ENCODE results near the gene SIGLEC15.
"Not testable (repeated sequence)": the region's sequence is repeated elsewhere in the genome, so short reads cannot be mapped to it uniquely, and the experiment has no call there.

SIGLEC15 gene

DNA sequence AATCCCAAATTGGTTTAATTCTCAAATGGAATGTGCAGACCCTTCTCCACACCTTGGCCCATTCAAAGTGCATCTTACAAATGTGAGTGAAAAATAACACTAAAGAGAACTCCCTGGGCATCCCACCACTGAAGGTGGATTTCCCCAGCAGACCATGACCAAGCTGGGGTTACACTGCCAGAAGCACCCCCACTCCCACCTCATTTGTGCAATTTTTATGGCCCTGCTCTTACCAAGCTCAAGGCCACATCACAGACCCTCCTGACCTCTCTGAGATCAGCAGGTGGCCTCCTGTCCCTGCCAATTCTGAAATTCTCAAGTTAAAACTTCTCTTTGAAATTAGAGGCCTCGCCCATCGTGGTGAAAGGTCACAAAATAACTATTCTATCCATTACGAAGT lies 21.6 kb downstream of the SIGLEC15 start:
- DNase-seq: no peak

DNA sequence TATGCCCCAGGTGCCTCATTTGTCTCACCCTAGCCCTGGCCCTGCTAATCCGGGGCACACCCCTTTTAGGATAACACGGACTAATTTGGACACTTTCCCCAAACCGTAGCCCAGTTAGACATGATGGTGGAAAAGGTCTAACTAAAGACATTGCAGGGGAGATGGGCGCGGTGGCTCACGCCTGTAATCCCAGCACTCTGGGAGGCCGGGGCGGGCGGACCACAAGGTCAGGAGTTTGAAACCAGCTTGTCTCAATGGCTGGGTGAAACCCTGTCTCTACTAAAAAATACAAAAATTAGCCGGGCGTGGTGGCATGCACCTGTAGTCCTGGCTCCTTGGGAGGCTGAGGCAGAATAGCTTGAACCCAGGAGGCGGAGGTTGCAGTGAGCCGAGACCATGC lies 23.2 kb downstream of the SIGLEC15 start:
- not testable (repeated sequence) for DNase-seq

DNA sequence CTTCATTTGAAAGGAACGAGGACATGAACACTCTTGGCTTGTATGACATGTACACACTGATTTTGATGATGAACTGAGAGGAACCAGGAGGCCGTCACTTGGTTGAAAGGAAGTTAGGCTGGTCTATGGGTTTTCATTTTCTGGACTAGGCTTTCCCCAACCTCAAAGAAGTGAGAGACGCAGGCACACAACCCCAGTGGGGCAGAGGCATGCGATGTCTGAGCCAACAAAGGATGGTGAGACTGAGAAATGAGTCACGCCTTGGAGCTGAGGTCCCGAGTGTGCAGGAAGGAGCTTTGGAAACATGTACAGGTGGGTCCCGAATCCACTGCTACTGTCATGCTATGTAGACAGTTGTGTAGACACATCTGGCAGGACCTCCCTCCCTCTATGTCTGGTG lies 24.1 kb downstream of the SIGLEC15 start:
- DNase-seq: no peak

DNA sequence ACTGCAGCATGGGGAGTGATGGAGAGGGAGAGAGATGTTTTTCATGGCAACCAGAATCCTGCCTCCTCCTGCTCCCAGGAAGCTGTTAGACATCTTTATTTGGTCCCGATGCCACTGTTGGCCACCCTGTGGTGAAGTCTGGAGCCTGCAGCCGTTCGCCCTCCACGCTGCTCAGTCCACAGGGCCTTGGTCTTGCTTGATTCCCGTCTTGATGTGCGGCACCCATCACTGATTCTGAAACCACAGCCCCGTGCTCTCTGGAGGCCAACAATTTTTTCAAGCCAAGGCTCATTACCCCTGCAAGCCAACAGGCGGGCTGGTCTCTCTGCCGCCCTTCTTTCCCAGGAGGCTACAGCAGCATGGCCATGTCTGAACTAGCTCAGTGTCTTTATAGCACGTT lies 24.5 kb downstream of the SIGLEC15 start:
- DNase-seq: no peak

DNA sequence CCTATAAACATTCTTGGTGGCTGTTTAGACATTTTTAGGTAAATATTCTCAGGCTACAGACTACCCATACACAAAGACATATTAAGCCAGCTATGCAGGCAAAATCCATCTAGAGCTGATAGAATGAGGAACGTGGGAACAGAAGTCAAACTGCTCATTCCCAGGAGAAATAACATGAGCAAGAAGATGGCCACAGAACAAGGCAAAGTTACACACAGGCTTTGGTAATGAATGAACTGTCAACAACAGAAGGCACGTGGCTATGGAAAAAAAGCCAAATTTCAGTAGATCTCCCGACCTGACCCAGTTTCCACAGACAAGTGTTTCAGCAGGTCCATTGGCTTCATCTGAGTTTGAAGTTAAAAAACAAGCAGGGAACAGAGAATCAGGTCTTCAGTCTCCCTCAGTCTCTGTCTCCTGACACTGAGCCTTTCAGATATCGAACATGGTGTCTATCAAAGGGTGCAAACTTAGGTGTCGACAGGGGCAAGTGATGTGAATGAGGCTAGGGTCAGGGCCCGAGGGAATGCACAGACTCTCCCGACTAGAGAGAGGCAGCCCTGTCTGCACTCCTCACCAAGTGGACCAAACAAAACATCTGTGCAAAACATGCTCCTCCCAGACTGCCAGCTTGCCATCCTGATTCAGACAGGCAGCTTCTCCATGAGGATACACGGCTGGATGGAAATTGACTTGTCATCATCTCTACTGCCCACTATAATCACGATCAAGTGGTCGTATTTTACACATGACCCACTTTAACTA lies 25.9 kb downstream of the SIGLEC15 start:
- no peak for DNase-seq

DNA sequence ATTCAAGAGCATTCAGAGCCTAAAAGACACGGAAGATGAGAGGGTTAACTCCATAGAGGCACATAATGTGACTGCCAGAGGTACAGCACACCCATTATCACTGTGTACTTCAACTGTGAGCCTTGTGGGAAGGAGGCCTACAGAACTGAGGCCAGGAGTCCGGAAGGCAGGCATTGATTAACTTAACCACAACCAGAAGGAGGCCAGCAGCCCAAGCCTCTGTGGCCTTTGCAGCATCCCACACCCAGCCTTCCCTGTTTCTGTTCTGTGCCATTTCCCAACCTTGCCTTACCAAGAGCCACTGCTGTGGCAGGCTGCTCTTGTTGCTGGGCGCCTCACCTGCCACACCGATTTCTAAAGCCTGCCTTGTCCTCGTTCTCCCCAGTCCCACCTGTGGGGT lies 27.2 kb downstream of the SIGLEC15 start:
- no peak for DNase-seq

DNA sequence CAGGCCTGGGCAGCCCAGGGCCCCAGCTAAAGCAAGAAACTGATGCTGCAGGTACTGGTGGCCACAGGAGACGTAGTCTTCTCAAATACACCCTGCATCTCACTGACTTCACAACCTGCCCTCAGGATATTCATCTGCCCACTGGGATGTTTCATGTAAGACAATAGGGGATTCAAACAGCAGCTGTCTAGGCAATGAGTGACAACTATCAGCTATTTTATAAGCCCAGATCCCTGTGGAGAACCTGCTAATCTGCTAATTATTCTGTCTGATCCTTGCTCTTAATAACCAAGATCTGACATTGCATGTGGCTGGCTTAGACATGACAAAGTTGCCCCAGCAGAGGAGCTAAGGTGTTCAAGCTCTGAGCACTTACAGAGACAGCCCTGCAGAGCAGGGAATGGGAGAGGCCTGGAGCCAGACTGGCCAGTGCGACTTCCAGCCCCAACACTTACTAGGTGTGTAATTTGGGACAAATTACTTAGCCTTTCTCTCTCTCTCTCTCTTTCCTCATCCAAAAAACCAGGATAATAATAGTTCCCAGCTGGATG lies 28.6 kb downstream of the SIGLEC15 start:
- DNase-seq: no peak

DNA sequence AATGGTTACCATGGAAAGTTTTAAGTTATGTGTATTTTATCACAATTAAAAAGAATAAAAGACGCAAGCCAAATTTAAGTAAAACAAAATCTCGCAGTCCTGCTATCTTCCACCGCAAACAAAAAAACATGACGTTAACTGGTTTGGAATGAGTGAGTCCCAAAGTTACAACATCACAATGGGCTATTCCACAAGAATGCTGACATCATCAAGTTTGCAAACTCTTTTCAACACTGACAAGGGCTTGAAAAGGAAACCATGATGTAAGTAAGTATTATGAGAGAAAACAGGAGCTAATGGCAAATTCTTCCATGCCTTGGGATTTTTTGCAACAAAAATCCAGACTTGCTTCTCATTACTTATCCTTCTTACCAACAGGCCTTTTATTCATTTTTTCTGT lies 31.1 kb downstream of the SIGLEC15 start:
- DNase-seq: no peak

DNA sequence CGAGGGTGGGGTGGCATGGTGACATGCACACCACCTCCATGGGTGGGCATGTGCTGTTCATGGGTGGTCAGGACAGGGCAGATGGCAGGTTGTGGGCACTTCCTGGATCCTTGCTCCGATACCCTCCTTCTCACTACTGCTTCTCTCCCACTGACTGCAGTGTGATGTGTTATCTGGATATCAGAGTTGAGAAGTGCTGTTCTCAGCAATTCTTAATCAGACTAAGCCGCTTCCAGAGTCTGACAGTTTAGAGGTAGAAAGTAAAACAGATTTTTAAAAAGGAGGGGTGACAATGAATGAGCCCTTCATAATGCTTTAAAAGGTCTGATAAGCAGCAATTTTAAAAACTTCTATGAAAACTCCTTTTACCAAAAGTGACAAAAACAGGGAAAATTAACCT lies 33.9 kb downstream of the SIGLEC15 start:
- no peak for DNase-seq

DNA sequence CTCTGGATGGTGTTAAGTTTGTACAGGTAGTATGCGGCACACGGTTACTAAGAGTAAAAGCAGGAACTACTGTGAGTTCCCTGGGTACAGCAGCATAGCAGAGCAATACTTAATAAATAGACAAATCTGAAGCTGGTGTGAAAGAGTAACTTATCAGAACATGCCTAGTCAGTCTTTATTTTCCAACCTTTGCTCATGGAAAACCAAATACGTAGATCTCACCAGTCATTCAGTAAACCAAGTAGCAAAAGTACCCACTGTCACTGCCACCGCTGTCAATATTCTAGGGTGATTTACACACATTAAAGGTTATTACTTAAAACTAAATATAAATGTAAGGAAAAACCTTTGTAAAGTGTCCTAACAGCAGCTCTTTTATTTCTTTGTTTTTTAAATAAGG lies 35.0 kb downstream of the SIGLEC15 start:
- no peak for DNase-seq

DNA sequence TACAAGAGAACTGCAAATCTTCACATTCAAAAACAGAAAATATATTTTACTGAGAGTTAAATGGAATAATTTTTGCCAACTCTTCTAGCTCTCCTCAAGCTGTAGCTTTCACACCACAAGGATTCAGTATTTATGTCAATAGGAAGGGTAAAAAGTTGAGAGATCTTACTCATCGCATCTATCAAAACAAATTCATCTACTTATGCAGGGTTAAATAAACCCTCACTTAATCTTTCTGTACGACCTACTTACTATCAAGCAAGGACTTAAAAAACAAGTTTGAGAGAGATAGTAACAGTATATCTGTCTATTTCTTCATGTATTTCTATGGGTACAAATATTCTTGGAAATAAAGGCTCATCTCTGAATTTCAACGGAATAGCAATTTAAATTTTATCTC lies 35.5 kb downstream of the SIGLEC15 start:
- no peak for DNase-seq

DNA sequence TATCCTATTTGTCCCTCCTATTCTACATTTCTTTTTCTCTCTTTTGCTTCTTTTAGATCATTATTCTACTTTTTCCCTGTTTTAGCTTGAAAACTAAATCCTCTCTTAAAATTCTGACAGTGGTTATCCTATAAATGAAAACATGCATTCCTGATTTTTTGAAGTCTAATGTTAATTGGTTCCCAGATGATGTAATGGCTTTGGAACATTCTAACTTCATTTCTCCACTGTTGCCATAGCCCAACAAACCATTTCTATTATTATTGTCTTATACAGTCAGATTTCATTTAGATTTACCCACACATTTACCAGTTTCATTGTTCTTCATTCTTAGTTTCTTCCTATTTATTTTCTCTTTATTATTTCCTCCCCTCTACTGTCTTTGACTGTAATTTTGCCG lies 36.5 kb downstream of the SIGLEC15 start:
- DNase-seq: no peak

DNA sequence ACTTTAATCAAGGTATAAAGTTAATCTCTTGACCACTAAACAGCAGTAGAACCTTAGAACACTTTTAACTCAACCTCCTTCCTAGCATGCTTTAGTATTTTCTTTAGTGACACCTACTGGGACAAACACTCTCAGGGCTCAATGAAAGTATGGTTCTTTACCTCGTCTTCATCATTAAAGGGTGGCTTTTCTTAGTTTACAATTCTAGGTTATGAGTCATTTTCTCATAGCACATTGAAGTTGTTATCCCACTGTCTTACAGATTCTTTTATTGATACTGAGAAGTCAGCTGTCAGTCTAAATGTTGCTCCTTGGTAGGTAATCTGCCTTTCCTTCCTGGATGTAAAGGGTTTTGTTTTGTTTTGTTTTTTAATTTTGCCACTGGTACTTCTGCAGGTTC lies 38.0 kb downstream of the SIGLEC15 start:
- no peak for DNase-seq

DNA sequence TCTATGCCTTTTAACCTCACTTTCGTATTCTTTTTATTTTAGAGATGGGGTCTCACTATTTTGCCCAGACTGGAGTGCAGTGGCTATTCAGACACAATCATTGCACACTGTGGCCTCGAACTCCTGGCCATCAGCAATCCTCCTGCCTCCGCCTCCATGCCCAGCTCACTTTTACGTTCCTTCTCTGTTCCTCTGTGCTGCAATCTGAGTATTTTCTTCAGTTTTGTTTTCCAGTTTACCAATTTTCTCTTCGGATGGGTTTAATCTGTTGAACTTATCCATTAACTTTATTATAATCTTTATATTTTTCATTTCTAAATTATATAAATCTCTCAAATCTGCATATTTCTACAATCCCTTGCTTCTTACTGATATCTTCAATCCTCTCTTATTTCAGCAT lies 38.6 kb downstream of the SIGLEC15 start:
- no peak for DNase-seq

DNA sequence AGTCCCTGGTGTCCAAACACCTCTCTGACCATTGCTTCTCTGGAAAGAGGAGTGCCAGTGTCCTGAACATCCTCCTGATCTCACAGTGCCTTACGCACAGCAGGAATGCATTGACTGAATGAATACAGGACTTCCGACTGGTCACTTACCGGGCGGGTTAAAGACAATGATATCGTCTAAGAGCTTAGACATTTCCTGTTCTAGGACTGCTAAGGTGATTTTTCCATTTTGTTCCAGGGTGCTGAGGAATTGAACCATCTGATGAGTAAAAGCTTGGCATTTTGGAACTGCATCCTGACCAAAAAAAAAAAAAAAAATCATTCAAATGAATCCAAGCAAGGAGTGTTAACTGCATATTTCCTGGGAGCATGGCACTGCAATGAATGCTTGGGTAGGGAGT lies 40.0 kb downstream of the SIGLEC15 start:
- DNase-seq: no peak

DNA sequence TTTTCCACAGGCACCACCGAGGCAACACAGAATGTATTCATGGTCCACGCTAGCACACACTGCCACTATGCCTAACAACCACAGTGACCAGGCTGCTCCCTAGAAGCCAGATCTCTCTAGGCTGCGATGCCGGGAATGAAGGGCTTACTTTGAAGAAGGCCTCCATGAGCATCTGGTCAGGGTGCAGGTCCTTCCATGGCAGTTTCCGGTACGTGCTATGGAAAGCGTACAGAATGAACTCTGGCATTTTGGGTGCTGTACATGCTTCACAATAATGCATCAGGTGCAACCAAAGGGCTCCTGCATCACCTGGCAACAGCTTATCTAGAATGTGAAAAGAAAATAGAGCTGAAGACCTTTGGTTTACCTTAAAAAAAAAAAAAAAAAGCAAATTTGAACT lies 44.9 kb downstream of the SIGLEC15 start:
- no peak for DNase-seq

DNA sequence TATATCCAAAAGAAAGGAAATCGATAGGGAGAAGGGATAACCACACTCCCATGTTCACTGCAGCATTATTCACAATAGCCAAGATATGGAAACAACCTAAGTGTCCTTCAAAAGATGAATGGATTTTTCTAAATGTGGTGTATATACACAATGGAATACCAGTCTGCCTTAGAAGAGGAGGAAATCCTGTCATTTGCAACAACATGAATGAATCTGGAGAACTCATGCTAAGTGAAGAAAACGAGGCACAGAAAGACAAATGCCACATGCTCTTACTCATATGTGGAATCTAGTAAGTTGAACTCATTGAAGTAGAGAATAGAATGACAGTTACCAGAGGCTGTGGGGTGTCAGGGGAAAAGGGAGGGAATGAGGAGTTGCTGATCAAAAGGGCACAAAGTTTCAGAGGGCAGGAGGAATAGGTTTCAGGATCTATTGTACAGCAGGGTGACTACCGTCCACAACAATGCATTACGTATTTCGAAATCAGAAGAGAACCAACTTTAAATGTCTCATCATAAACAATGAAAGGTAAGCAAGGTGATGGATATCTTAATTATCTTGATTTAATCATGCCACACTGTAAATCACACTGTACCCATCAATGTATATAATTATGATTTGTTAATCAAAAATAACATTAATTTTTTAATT lies 46.1 kb downstream of the SIGLEC15 start:
- DNase-seq: no peak

DNA sequence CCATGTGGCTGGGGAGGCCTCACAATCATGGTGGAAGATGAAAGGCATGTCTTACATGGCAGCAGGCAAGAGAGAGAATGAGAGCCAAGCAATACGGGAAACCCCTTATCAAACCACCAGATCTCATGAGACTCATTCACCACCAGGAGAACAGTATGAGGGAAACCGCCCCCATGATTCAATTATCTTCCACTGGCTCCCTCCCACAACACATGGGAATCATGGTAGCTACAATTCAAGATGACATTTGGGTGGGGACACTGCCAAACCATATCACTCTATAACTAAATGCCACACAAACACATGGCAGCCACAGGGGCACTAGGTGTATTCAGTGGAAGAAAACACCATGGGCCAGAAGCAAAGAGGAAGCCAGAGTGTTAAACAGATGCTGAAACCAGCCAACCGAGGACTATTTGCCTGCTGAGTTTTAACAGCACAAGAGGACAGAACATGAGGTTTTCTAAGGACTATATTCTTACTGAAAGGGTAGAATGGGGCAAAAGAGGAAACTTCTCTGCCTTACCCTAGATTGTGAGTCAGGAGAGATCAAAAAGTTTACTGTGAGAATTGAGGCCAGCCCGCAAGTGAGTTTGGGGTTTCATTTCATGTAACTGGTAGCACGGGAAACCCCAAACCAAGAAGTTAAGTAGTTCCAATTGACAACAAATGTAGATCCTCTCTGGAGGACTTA lies 49.2 kb downstream of the SIGLEC15 start:
- no peak for DNase-seq

DNA sequence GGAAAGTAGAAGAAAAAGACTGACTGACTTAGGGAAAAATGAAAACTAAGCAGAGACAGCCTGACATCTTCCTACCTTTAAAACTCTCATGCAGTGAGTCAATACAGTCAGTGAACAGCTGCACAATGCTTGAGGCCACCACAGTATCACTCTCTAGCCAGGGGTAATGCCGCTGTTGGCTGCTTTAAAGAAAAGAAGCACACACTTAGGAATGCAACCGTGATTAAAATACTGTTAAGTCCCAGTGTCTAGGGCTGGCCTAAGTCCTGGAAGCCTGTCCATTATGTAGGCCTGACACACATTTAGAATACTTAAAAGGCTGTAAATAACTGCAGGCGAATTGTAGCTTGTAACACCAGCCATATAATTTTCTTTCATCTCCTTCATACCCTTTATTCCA lies 50.7 kb downstream of the SIGLEC15 start:
- no peak for DNase-seq

DNA sequence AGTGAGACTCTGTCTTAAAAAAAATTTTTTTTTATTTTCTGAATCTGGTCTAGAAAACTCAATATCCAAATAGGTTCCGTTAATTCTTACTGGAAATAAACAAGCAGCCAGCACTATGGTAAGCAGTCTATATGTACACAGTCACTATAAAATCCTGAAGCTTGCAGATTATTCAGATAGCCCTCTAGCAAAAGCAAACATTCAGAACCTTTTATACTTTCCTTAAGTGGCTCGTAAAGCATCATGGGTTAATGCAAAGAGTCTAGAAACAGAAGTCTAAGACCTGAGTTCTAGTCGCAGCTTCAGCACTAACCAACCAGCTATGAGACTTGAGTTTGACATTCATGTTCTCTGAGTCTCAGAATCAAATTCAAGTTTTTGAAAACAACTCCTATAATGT lies 51.9 kb downstream of the SIGLEC15 start:
- DNase-seq: no peak

DNA sequence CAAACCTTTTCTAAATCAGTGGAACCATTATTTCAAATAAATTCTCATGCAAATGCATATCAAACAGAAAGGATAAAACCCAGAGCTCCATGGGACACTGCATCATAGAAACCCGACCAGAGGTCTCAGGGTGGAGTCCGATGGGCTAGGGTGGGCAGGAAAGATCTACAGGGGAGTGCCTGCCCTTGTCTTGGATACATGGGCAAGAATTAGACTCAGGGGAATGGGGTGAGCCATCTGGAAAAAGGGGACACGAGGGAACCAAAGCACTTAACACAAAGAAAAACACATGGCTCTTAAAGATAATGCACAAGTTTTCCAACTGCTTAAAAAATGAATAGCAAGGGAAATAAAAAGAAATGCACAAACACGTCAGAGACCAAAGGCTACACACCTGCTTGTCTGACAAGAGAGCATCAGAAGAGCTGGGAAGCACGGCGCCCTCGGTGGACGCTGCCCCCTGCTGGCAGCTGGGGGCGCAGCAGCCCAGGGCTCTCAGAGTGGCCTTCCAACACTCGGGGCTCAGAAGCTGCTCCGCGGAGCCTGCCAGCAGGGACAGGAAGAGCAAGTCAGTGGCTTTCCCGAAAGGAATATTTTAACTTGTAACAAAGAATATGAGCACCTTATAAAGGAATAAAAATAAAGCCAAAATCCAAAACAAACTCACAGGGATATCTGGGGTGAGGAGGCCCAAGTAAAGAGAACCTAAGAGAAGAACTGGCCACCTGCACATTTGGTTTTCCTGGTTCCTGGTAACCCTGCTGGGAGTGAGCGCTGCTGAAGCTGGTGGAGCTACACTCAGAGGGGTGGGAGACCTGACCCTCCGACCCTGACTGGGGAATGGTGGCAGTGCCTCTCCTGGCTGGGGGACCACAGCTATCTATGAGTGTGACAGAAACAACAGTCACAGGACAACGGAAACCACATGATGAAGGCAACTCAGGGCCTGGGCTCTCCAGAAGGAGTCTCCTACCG lies 54.5 kb downstream of the SIGLEC15 start:
- peak; percentile 55 to 65 for DNase-seq

DNA sequence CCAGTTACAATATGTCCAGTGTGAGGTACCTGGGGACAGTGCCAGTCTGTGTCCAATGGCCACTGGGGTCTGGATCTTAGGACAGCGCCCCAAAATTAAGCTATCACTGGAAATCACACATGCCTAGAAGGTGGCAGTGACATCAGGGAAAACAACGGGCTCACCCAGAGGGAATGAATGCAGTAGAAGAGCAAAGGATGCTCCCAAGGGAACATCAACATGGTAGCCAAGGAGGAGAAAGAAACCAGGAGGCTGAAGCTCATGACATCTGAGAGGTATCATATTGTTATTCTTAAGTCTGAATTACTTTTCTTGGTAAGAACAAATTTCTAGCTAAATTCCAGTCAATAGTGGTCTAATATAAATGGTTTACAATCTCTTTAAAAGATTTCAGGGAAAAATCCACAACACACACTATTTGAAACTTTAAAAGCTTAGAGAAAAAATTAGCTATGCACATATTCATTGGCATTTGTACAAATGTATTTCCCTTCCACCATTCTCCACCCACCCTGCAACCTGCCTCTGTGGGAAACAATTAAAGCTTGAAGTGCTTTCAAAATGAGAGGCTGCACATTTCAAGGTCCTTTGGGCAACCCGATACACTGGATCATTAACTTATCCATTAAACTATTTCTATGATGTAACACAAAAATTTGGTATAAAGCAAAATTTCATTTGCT lies 55.5 kb downstream of the SIGLEC15 start:
- DNase-seq: no peak
